DMS114 treated with DMSO at 0.1 percent for 48 hours (cell line): ENCODE measurements around the gene TMCO6.
"Not testable (repeated sequence)": the region's sequence is repeated elsewhere in the genome, so short reads cannot be mapped to it uniquely, and the experiment has no call there.

Experiments
- DNase-seq: peaks from one replicate; lab custom pipeline; 2025; ENCODE audit not compliant: unreplicated experiment; lab: John Stamatoyannopoulos, UW

The TMCO6 gene

DNA sequence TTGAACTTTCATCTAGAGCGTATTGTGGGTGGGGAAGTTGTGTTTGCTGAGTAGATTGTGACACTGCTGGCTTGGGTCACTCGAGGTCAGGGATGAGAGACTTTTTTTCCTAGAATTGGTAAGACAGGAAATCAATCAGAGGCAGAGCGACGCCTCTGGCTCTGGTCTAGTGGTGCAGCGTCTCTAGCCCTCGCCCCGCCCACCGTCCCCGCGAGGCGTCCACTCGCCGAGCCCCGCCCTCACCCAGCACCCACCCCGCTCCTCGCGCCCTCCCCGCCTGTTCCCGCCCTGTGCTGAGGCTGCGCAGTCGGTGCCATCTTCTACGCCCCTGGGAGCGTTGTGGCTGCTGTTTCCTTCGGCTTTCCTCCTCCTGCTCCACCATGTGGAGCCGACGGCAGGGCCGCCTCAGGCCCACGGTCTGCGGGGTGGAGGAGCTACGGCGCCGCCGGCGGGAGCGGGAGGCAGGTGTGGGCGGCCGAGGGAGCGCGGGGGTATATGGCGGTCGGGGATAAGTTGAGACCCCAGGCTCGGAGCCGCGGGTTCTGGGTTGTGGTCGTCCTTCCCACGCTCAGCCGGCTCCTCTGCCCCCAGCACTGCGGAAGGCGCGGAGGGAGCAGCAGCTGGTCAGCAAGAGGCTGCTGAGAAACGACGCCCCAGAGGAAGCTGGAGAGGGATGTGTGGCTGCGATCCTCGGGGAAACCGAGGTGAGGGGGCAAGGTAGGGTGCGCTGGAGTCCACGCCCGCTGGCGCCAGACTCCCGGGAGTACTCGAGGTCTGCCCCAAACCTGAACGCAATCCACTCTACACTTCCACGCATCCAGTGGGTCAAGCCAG, at the start of gene TMCO6:
Gene TMCO6, plus strand, starts transcription at position 304 of the 834 bp plus-strand sequence. Its CDS starts 77 bp downstream, at position 381.
- peak; percentile 93 for DNase-seq

- DNase-seq, result no peak
Measured at GRCh38 chr5:140590861-140591260, 48.4 kb upstream of the TMCO6 start.

GRCh38 chr5:140591747-140592372, 47.4 kb upstream of the TMCO6 start:
- no peak for DNase-seq

GRCh38 chr5:140593070-140593469, 46.2 kb upstream of the TMCO6 start:
- not testable (repeated sequence) for DNase-seq

GRCh38 chr5:140594169-140594568, 45.1 kb upstream of the TMCO6 start:
- DNase-seq, result no peak

DNA sequence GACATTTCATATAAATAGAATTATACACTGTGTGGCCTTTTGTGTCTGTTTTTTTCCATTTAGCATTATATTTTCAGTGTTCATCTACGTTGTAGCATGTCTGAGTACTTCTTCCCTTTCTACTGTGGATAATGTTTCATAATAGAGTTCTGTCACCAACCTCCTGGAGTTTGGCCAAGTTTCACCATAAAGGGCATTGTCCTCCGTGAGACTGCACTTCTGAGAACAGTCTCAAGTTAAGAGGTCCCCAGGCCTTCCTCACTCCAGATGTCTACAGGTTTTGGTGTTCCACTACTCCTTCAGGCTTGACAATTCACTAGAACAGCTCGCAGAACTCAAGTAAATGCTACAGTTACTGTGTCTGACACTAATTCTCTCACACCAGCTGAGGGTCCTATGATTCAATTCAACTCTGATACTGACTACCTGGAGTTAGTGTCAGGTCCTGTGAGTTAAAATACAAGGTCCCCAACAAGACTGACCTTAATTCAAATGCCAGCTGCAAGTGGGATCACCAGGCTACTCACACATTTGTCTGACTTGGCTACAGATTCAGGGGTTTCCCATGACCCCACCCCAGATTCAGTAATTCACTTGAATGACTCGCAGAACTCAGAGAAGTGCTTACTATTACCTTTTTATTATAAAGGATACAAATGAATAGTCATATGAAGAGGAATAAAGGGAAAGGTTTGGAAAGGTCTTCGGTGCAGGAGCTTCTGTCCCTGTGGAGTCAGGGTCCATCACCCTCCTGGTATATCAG, 43.5 kb upstream of the TMCO6 start:
- no peak for DNase-seq

GRCh38 chr5:140596321-140596741, 42.9 kb upstream of the TMCO6 start:
- no peak for DNase-seq

DNA sequence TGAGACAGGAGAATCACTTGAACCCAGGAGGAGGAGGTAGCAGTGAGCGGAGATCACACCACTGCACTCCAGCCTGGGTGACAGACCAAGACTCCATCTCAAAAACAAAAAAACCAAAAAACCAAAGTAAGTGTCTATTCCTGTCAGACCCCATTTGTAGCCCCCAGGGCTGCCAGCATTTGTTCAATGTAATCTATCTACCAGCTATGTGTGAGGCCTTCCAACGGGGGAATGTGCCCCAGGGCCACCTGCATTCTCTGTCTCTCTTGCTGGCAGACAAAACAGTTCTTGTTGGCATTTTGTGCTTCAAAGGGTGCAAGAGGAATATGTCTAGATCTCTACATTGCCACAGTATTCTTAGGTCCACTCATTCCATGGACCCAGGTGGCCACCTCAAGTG, 40.4 kb upstream of the TMCO6 start:
- no peak for DNase-seq

DNA sequence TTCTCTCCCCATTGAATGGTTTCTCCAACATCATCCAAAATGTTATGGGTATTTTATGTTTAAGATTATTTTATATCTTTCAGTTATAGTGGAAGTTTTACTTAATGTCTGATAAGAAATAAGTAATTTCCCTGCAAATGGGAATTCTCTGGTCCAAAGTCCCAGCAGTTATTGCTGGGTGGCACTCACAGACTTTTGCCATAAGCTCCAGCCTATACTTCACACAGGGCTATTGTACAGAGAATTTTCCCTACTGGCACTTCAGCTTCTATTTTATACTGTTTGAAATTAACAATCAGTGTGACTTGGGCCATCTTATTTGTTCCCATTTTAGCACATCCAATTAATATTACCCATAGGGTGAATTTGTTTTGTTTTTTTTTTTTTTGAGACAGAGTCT, 39.2 kb upstream of the TMCO6 start:
- DNase-seq, result no peak

- no peak for DNase-seq
Measured at GRCh38 chr5:140602147-140602546, 37.1 kb upstream of the TMCO6 start.

DNA sequence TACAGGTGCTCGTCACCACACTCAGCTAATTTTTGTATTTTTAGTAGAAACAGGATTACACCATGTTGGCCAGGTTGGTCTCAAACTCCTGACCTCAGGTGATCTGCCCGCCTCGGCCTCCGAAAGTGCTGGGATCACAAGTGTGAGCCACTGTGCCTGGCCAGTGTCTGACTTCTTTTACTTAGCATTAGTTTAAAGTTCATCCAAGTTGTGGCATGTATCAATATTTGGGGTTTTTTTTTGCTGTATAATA, 35.9 kb upstream of the TMCO6 start:
- not testable (repeated sequence) for DNase-seq

DNA sequence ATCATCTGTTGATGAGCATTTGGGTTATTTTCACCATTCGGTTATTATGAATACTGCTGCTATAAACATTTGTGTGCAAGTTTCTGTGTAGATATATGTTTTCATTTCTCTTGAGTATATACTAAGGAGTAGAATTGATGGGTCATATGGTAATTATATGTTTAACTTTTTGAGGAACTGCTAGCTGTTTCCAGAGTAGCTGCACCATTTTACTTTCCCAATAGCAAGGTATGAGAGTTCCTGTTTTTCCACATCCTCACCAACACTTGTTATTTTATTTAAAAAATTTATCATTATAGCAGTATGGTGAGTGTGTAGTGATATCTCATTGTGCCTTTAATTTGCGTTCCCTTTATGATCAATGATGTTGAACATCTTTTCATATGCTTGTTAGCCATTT, 35.5 kb upstream of the TMCO6 start:
- no peak for DNase-seq

DNA sequence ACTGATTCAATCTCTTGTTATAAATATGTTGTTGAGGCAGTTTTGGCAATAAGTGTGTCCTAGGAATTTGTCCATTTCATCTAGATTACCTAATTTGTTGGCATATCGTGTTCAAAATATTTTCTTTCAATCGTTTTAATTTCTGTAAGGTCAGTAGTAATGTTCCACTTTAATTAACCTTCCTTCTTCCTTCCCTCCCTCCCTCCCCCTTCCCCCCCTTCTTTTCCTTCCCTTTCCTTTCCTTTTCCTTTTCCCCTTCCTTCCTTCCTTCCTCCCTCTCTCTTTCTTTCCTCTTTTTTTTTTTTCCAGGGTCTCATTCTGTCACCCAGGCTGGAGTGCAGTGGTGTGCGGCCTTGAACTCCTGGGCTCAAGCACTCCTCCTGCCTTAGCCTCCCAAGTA, 33.4 kb upstream of the TMCO6 start:
- DNase-seq, result no peak

DNA sequence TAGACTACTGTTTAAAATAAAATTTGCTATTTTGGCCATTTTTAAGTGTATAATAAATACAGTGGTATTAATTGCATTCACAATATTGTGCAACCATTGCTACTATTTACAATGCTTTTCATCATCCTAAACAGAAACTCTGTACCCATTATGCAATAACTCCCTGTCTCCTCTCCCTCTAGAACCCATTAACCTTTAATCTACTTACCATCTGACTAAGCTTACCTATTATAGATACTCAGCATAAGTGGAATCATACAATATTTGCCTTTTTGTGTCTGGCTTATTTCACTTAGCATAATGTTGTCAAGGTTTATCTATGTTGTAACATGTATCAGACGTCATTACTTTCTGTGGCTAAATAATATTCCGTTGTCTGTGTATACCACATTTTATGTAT, 32.2 kb upstream of the TMCO6 start:
- no peak for DNase-seq

- DNase-seq, result no peak
Measured at GRCh38 chr5:140608722-140609121, 30.5 kb upstream of the TMCO6 start.

DNA sequence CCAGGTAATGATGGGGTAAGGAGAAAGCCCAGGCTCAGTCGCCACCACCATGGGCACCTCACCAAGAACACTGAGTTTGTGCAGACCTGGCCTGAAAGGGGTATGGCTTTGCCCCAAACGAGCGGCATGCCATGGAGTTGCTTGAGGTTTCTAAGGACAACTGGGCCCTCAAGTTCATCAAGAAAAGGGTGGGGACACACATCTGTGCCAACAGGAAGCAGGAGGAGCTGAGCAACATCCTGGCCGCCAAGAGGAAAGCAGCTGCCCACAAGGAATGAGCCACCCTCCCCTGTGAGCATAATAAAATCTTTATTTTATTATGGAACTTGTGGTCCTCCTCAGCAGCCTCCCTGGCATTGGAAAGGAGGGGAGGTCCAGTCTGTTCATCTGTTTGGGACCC, 30.1 kb upstream of the TMCO6 start:
- DNase-seq, result no peak

DNA sequence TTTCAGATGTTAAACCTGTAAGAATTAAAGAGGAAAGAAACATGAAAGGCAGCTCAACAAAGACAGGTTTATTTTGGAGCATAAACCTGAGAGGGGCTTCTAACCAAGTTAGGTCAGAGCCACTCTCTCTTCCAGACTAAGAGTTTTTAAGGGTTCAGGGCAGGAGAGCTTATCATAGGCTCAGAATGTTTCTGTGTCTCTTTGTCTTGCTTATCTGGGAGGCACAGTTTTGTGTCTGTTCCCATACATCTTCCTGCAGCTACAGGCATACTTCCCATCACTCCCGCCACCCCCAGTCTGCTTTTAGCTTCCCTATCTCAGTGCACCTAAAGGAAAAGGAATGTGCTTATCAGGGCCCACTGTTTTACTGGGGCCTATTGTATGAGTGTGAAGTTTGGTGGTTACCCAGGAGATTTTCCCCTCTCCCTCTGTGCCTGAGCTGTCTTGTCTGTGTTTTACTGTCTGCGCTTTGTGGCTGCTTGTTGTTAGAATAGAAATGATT, 28.2 kb upstream of the TMCO6 start:
- no peak for DNase-seq

GRCh38 chr5:140622301-140622700, 16.9 kb upstream of the TMCO6 start:
- DNase-seq, result no peak

DNA sequence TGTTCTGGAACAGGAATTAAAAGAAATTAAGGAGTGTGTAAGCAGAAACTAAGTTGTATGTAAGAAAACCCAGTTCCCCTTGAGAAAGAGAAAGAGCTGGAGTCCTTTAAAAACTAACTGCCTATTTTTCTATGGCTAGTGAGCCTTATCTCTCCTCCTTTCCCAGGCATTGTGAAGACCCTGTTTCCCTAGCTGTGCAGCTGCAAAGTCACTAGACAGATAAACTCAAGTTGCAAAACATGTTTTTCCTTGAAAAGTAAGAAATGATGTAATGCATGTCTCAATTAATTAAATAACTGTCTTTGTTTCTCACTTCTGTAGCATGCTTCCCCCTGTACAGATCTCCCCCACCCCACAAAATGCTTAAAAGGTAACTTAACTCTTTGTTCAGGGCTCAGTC, 16.2 kb upstream of the TMCO6 start:
- DNase-seq, result not testable (repeated sequence)

- not testable (repeated sequence) for DNase-seq
Measured at GRCh38 chr5:140624886-140625285, 14.4 kb upstream of the TMCO6 start.

- DNase-seq, result no peak
Measured at GRCh38 chr5:140627972-140628371, 11.3 kb upstream of the TMCO6 start.

- DNase-seq, result no peak
Measured at GRCh38 chr5:140628711-140629110, 10.5 kb upstream of the TMCO6 start.
